Stimulated activated CD8-positive, alpha-beta memory T cell treated with anti-CD3 and anti-CD28 coated beads, Interleukin-12 subunit alpha, Interleukin-12 subunit beta, amount 100 ng/mL, for 1 hour (primary cell): ENCODE data around the gene ZNF740.

ENCODE experiments used
- DNase-seq: peaks from one replicate; pipeline ENCODE4 v3.0.0-alpha.2; 2020; ENCODE audit warnings: low read depth

The ZNF740 gene

DNA sequence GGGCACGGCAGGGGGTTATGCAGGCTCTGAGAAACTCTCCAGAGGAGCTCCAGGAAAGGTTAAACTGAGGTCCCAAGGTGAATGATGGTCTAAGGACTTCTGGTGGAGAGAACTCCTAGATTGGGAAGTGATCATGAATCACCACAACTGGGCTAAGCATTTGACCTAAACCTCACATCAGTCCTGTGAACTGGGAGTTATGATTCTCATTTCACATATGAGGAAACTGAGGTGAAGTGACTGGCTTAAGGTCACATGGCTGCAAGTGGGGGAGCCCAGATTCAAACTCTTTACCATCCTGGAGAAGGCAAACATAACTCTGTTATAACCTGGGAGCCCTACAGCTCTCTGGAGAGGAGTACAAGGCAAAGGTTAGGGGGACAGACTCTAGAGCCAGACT is 47.3 kb downstream of the ZNF740 start:
- DNase-seq, result no peak

DNA sequence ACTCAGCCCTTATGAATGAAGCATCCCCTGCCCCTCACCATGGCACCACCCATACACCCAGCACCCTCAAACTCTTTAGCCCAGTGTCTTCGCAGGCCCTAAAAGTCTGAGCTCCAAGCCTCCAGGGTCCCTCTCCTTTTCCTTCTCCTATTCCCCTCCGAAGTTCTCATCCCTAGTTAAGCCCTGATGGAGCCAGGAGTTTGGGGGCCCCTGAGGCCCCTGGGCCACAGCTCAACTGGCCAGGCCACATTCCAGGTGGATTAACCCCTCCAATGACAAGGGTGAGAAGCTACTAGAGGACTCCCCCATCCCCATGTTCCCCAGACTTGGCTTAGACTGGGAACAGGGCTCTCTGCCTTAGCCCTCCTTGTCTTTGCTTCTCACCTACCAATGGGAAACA is 48.9 kb downstream of the ZNF740 start:
- DNase-seq, result no peak

DNA sequence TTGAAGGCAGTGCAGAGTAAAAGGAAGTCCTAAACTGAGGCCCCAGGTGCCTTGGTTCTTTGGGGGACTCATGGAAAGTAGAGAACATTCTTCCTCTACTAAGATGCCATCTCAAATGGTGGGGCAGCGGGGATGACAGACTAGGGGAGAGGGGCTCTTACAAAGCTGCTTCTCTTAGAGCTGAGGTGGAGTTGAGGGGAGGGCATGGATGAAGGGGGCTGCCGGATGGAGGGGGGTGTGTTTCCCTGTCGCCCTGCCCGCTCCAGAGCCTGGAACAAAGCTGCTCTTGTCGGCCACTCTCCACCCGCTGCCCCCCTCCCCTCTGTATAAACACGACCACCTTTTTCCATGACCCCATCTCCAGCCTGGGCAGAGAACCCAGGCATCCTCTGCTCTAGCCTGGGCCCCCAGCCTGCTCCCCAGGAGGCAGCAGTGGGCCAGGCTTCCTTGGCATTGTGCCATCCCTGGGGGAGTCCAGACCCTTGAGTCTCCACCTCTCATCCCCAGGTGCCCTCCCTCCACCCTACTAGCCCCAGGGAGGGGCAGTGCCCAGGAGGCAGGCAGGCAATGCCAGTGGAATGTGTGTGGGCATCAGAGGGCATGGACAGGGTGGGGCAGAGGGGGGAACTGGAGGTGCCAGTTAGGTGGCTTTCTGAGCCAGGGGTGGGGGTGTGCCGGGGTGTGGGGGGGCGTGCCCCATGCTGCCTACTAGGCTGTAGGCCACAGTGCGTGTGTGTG is 49.8 kb downstream of the ZNF740 start:
- no peak for DNase-seq

DNA sequence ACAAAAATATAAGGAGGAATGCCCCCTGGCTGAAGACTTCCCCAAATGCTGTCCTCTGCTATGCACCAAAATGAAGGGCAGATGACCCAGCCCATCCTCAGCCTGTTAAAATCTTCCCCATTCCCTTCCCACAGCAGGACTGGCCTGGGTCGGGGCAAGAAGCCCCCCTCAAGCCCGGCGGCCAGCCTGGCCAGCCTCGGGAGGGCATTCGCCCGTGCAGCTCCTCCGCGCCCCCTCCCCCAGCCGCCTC is 51.1 kb downstream of the ZNF740 start:
- no peak for DNase-seq

DNA sequence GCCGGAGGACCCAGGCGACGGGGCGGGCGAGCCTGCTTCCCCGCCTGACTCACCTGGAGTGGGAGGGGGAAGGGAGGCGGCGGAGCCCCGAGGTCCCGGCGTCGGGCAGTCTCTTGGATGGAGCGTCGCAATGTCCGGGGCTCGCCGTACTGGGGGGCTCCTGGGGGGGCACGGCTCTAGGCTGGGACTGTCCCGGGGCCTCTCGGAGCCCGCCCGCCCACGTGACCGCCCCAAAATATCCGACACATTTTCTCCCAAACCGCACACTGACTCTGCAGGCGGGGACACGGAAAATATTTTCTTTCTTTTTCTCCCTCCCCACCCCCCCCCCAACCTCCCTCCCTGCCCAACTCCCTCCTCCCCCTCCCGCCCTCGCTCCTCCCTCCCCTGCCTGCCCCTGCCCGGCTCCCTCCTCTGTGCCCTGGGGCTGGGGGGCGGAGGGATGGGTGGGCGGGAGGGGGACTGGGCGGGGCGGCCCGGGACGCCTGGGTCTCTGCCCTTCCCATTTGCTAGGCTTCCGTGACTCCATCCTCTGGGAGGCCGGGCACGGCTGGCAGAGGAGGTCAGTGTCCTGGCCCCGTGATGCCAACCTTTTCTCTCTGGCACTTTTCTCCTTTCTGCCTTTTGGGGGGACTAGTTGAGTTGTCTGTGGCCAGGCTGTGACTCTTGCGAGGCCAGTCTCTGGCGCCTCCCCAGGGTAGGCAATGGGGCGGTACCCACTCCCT is 51.6 kb downstream of the ZNF740 start, which contains the start of gene RARG:
TSS of gene RARG (minus strand) at position 289 of the 725 bp plus-strand sequence. CDS start 4,664 bp downstream, outside the sequence.
- DNase-seq, result peak; percentile 51

DNA sequence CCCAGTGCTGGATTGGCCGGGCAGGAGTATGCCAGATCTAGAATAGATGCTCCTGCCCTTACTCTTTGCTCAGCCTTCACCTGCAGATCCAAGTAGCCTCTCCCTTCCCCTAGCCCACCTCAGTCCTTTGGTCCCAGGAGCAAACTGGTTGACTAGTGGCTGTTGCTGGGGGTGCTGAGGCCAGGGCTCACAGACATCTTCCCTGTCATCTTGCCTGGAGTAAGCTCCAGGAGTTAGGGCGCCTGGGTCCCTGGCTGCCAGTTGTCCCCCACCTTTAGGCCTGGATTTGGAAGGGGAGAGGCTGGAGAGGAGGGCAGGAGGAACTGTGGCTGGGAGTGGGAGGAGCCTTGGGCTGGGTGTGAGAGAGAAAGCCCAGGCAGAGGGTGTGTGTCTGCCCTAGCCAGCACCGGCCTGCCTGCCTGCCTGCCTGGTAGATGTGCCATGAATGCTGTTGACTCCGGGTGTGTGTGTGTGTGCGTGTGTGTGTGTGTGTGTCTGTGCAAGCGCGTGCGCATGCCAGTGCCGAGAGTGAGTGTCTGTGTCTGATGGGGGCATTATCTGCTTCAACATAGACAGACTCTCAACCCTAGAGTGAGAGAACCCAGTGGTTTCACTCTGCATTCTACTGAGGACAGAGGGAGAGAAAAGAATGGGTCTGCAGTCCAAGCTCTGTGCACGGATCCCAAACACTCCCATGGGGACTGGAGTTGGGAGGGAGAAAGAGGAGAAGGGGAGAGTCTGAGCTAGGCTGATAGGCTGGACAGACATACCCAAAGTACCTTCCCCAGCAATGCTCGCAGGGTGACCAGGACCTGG is 52.3 kb downstream of the ZNF740 start:
- no peak for DNase-seq

DNA sequence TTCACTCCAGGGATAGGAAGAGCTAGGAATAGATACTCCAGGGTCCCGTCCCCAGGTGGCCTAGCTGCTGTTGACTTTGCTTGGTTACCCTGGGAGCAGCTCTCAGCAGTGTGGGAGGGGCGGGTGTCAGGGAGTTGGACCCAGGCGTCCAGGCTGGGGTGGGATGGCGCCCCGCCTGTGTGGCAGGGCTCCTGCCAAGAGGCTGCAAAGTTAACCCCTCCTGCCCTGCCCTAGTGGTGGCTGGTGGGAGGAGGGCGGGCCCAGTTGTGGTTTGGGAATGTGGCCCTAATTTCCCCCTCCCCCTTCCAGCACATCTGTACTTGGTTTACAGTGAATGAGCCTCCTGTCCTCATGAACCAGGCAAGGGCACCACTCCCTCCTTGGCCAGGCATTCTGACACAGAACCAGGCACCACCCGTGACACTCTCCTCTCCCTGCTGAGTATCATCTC is 53.2 kb downstream of the ZNF740 start:
- no peak for DNase-seq

DNA sequence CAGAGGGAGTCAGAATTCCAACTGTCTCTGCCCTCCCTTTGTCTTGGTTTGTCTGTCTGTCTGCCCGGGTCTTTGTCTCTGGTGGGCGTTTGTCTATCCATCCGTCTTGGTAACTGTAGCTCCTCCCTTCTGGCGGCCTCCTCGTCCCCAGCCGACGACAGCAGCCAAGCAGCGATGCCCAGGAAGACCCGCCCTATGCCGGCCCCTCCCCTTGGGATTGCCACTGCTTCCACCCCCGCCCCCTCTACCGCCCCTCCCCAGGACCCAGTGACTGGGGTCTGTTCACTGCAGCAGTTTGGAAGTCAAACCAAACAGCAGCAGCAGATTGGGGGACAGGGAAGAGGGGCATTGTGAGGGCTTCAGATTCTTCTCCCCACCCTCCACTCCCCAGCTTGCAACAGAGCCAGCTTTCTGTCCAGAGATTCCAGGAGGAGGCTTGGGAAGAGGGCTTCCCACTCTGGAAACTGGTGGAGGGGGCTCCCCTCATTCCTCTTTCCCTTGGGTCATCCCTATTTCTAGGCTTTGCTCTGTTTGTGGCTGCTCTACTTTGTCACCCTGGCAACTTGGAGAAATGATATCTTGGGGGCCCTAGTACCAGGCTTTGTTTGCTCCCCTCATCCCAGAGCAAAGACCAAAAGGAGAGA is 53.9 kb downstream of the ZNF740 start:
- DNase-seq, result no peak

DNA sequence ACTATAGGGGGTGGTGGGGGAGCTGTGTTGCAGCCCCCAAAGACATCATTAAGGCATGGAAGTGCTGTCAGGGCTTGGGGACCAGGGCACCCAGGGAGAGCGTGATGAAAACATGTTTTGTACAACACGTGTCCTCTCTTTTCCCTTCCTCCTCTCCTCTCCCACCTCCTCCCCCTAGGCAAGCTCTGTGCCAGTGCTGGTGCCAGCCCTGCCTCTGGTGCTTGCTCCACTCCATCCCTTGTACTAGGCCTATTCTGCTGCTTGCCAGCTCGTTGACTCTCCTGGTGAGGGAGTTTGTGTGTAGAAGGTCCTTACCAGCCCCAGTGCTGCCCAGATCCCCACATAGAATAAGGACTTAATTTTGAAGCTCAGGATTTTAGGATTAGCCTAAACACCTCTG is 54.6 kb downstream of the ZNF740 start:
- DNase-seq, result no peak

DNA sequence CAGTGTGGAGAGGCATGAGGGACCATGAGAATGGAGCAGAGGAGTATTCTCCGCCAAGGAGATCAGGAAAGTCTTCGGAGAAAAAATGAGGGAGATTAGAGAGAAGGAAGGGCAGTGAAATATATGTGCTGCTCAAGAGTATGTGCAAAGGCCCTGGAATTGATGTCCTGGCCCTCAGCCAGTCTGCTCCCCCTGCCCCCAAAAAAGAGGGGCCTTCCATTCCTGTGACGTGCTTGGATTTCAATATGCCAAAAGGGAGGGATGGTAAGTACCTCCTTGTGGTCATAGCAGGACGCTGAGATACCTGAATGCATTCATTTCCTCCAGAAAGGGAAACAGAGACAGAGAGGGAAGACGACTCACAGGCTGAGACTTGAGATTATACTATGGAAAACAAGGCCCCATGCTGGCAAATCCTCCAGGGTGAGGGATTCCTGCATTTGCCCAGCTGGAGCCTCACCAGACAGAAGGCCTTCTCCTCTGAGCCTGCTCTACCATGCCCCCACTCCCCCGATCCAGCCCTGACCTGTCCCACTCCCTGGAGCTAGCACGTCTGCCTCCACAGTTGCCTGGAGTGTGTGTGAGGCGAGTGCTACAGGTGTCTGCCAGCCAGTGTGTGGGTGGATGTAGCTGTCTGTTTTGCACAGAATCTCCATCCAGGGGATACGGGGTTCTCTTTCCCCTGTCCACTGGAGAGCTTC is 55.4 kb downstream of the ZNF740 start:
- no peak for DNase-seq

DNA sequence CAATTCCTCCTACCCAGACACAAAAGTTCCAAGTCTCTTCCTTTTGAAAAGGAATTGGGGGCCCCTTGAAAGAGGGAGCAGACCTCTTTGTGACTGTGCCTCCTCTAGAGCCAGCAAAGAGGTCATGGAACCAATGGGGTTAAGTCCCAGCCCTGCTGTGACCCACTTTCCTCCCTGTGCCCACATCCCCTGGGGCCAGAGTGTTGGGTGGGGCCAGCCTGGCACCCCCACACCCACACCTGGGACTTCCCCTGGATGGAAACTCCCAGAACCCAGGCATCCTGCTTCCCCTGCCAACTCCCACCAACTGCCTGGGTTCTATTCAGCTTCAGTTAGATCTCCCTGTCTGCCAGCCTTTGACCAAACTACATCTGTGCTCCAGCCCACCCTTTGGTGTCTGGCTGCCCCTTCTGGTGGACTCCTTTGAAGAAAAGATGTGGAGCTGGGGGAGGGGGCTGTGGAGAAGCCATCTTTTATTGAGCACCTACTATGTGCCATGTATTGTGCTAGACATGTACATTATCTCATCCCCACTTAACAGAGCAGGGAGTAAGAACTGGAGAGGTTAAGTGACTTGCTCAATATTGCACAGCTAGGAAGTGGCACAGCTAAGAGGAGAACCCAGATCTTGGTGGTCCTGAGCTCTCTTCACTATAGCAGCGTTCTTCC is 56.1 kb downstream of the ZNF740 start:
- peak; percentile 25 for DNase-seq

DNA sequence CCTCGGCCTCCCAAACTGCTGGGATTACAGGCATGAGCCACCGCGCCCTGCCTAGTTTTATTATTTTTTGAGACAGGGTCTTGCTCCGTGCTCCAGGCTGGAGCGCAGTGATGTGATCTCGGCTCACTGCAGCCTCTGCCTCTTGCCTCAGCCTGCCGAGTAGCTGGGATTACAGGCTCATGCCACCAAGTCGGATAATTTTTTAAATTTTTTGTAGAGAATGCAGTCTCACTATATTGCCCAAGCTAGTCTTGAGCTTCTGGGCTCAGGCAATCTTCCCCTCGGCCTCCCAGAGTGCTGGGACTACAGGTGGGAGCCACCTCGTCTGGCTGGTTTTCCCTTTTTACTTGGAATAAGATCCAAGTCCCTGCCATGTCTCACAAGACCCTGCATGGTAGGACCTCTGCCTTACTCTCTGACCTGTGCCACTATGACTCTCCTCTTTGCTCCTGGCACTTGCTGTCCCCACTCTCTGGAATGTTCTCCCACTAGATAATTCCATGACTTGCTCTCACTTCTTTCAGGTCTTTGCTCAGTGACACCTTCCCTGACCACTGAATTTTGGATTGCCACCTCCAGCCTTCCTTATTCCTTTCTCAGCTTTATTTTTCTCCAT is 59.2 kb downstream of the ZNF740 start:
- no peak for DNase-seq

DNA sequence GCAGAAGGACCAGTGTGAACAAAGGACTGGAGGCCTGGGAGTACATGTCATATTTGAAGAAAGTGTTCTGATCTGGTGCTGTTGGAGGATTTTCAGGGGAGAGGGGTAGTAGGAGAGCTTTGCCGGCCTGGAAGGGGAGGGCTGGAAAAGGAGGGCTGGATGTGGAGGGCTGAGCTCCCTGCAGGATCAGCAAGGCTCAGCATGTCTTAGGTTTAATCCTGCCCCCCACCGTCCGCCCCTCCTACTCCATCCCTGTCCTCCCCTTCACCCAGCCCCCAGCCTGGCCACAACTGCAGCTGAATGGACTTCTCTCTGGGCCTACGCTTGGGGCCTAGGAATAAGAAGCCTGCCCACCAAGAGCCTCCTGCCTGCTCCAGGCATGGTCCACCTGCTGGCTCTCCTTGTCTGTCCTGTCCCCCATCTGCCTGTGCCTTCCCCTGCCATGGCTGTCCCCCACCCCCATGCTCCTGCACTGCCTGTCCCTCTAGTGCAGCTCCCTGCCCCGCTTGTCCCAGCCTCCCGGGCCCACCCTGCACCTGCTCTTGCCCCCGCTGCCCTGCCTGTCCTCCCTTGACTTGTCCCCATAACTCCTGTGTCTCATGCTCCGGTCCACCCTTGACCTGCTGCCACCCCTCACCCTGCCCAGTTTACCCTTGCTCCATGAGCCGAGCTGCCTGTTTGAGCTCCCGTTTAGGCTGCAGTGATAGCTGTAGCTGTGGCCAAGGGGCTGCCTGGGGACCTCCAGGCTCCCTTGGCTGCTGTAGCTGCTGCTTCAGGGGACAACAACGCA is 61.3 kb downstream of the ZNF740 start:
- no peak for DNase-seq

DNA sequence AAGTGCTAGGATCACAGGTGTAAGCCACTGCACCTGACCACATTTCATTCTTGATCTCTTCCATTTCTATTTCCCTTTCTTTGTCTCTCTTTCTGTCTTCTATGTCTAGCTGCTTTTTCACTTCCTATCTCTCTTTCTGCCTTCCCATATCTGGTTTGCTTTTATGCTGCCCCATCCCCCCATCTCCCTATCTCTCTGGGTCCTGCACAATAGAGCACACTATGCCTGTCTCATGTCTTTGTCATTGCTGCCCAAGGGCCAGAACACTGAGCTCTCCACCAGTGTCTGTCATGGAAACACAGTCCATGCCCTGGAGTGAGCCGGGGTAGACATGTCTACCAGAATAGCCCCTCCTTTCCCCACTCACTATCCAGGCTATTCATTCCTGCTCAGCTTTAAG is 63.8 kb downstream of the ZNF740 start:
- DNase-seq, result no peak
